Vagina (tissue), 2 donors: Measurements from ENCODE around the gene PACRGL. TPM values are rescaled to one million over a fixed set of nuclear protein-coding genes. Genes with fewer than 3 reads are reported as not detected.

ENCODE experiments used
- DNase-seq, 2 donors: peaks; one replicate each; pipeline ENCODE4 v3.0.0-alpha.2; 2017; ENCODE audit errors: extremely low spot score in 2 of 2
- H3K27ac ChIP-seq: fragments of 200-600 bp; sonication (generic); one replicate; pipeline ENCODE4 v1.5.1; 2019
- H3K27me3 ChIP-seq: fragments of 200-600 bp; sonication (generic); one replicate; pipeline ENCODE4 v1.5.1; 2019
- H3K36me3 ChIP-seq, 2 donors: fragments of 200-600 bp; sonication (generic); one replicate each; pipeline ENCODE4 v1.5.1; 2017 to 2019
- H3K4me1 ChIP-seq: fragments of 200-600 bp; sonication (generic); one replicate; pipeline ENCODE4 v1.5.1; 2019
- H3K4me3 ChIP-seq, 2 donors: fragments of 200-600 bp; sonication (generic); 1 replicate in 1 of 2; 2 replicates in 1 of 2; pipeline ENCODE4 v1.5.1; 2016 to 2019
- H3K9me3 ChIP-seq: fragments of 200-600 bp; sonication (generic); one replicate; pipeline ENCODE4 v1.5.1; 2019
- CTCF ChIP-seq, 3 experiments: fragments of 450-650 bp in 2 of 3; fragments of 200-600 bp in 1 of 3; sonication (generic) in 1 of 3; IDR thresholded peaks; one replicate each; pipeline ENCODE4 v1.5.1; 2017 to 2019; ENCODE audit warnings: antibody characterized with exemption in 3 of 3, mild to moderate bottlenecking in 2 of 3, moderate library complexity in 2 of 3
- POLR2A ChIP-seq, 2 donors: fragments of 450-650 bp; IDR thresholded peaks; one replicate each; pipeline ENCODE4 v1.6.1; 2017; ENCODE audit warnings: antibody characterized with exemption in 2 of 2, mild to moderate bottlenecking in 2 of 2, moderate library complexity in 2 of 2
- POLR2AphosphoS5 ChIP-seq, 2 donors: sonication (generic); formaldehyde crosslinking; IDR thresholded peaks; one replicate each; pipeline ENCODE4 v1.9.0; 2017; ENCODE audit warnings: antibody characterized with exemption in 2 of 2, mild to moderate bottlenecking in 2 of 2, low read depth in 1 of 2; ENCODE audit not compliant: insufficient read depth in 1 of 2
- intact Hi-C: fragments of 100-400 bp; cut with DNase I; formaldehyde crosslinking; loops from one replicate; pipeline ENCODE4 v1.15.1; 2023
- total RNA-seq: library from RNA; depleted of rRNA; stranded (reverse); fragments of >200 nt; gene quantifications from one replicate; pipeline ENCODE4 v1.2.3, GENCODE V29; 2016

Gene PACRGL
- total RNA-seq, 1 donor from 2014 or later, result 53.8 TPM

GRCh38 chr4:20752641-20753040 lies 52.4 kb downstream of the PACRGL start:
- no peaks in the 10 kb centered on the region for H3K36me3 ChIP-seq
- no peaks in the 10 kb centered on the region for H3K4me1 ChIP-seq
- no peak for DNase-seq
- no peaks in the 10 kb centered on the region for H3K9me3 ChIP-seq
- no peak overlapping the region for H3K4me3 ChIP-seq
- no peaks in the 10 kb centered on the region for H3K27me3 ChIP-seq
- TF ChIP-seq CTCF (IDR thresholded peaks at IDR 0.05), result no peak
- no peak for TF ChIP-seq POLR2AphosphoS5 (IDR thresholded peaks at IDR 0.05; ENCODE audit: insufficient read depth in 1 of 2, low read depth in 1 of 2)
- no peak for TF ChIP-seq POLR2A (IDR thresholded peaks at IDR 0.05)
- intact Hi-C loops, result no loop called here
- no peak overlapping the region for H3K27ac ChIP-seq

- H3K27me3 ChIP-seq, result no peaks in the 10 kb centered on the region
- intact Hi-C loops, result no loop called here
- no peaks in the 10 kb centered on the region for H3K9me3 ChIP-seq
- no peak for TF ChIP-seq POLR2A (IDR thresholded peaks at IDR 0.05)
- no peak for TF ChIP-seq POLR2AphosphoS5 (IDR thresholded peaks at IDR 0.05; ENCODE audit: insufficient read depth in 1 of 2, low read depth in 1 of 2)
- TF ChIP-seq CTCF (IDR thresholded peaks at IDR 0.05), result no peak
- DNase-seq, result no peak
- no peaks in the 10 kb centered on the region for H3K4me1 ChIP-seq
- H3K36me3 ChIP-seq, result no peaks in the 10 kb centered on the region
- H3K27ac ChIP-seq, result no peak overlapping the region
- H3K4me3 ChIP-seq, result no peak overlapping the region
Observed at GRCh38 chr4:20754036-20754435, 53.8 kb downstream of the PACRGL start.

- TF ChIP-seq POLR2AphosphoS5 (IDR thresholded peaks at IDR 0.05; ENCODE audit: insufficient read depth in 1 of 2, low read depth in 1 of 2) (no peak), CTCF (IDR thresholded peaks at IDR 0.05) (no peak), POLR2A (IDR thresholded peaks at IDR 0.05) (no peak)
- H3K9me3 ChIP-seq, result no peaks in the 10 kb centered on the region
- no peak overlapping the region for H3K27ac ChIP-seq
- DNase-seq, result no peak
- no peaks in the 10 kb centered on the region for H3K27me3 ChIP-seq
- no peak overlapping the region for H3K4me3 ChIP-seq
- no peaks in the 10 kb centered on the region for H3K36me3 ChIP-seq
- intact Hi-C loops, result no loop called here
- H3K4me1 ChIP-seq, result no peaks in the 10 kb centered on the region
Observed at GRCh38 chr4:20760053-20760452, 59.8 kb downstream of the PACRGL start.

- no peak overlapping the region for H3K27ac ChIP-seq
Observed at GRCh38 chr4:20761382-20761781, 61.1 kb downstream of the PACRGL start.

GRCh38 chr4:20761826-20762225 lies 61.6 kb downstream of the PACRGL start:
- DNase-seq, result no peak

More at GRCh38 chr4:20761382-20761781, 61.1 kb downstream of the PACRGL start:
- H3K27me3 ChIP-seq, result no peaks in the 10 kb centered on the region
- no peak overlapping the region for H3K4me3 ChIP-seq
- DNase-seq, result no peak
- no peak for TF ChIP-seq CTCF (IDR thresholded peaks at IDR 0.05)
- TF ChIP-seq POLR2A (IDR thresholded peaks at IDR 0.05), result no peak
- no peak for TF ChIP-seq POLR2AphosphoS5 (IDR thresholded peaks at IDR 0.05; ENCODE audit: insufficient read depth in 1 of 2, low read depth in 1 of 2)
- H3K4me1 ChIP-seq, result no peaks in the 10 kb centered on the region
- intact Hi-C loops, result no loop called here
- H3K9me3 ChIP-seq, result no peaks in the 10 kb centered on the region
- H3K36me3 ChIP-seq, result no peaks in the 10 kb centered on the region

More at GRCh38 chr4:20761826-20762225, 61.6 kb downstream of the PACRGL start:
- H3K9me3 ChIP-seq, result no peaks in the 10 kb centered on the region
- no peaks in the 10 kb centered on the region for H3K36me3 ChIP-seq
- H3K27me3 ChIP-seq, result no peaks in the 10 kb centered on the region
- H3K4me1 ChIP-seq, result no peaks in the 10 kb centered on the region
- intact Hi-C loops, result no loop called here
- H3K4me3 ChIP-seq, result no peak overlapping the region
- H3K27ac ChIP-seq, result no peak overlapping the region
- TF ChIP-seq POLR2AphosphoS5 (IDR thresholded peaks at IDR 0.05; ENCODE audit: insufficient read depth in 1 of 2, low read depth in 1 of 2) (no peak), CTCF (IDR thresholded peaks at IDR 0.05) (no peak), POLR2A (IDR thresholded peaks at IDR 0.05) (no peak)
